ENCODE data around the gene LDLRAD4.
A peak's percentile ranks its signal among the peaks of the same experiment; 100 is the strongest.

Gene LDLRAD4

DNA sequence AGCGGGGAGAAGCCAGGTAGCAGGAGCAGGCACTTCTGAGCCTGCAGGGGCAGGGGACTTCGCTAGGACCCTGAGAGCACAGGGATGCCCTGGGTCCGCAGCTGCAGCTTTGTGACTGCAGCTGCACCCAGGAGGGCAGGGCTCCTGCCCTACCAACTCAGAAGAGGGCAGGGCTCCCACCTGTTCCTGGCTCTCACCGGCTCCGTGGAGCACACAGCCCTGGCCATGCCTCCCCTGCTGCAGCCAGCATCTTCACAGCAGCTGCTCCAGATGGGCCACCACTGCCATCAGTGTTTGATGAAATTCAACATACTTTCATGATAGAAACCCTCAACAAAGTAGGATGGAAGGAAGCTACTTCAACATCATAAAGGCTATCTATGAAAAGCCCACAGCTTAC is 415.1 kb downstream of the LDLRAD4 start:
- Histone ChIP-seq H3K4me1 (ENCODE audit: control insufficient read depth in 2 of 2, insufficient read depth in 2 of 2, low read length in 2 of 2) (peaks cover 0 to 3% of the 10 kb centered on the region in 2 donors), H3K27me3 (ENCODE audit: control insufficient read depth in 2 of 2, insufficient read depth in 2 of 2, low read length in 2 of 2) (no peaks in the 10 kb centered on the region), H3K4me3 (ENCODE audit: low read length in 2 of 2) (no peak overlapping the region), H3K9me3 (ENCODE audit: control insufficient read depth in 2 of 2, low read length in 2 of 2) (no peaks in the 10 kb centered on the region), H3K27ac (ENCODE audit: low read depth in 2 of 2, low read length in 2 of 2) (no peak overlapping the region), H3K9ac (ENCODE audit: low read depth in 1 of 2, low read length in 2 of 2) (no peak overlapping the region), H3K36me3 (ENCODE audit: control insufficient read depth in 2 of 2, insufficient read depth in 2 of 2, low read length in 2 of 2) (no peaks in the 10 kb centered on the region)

DNA sequence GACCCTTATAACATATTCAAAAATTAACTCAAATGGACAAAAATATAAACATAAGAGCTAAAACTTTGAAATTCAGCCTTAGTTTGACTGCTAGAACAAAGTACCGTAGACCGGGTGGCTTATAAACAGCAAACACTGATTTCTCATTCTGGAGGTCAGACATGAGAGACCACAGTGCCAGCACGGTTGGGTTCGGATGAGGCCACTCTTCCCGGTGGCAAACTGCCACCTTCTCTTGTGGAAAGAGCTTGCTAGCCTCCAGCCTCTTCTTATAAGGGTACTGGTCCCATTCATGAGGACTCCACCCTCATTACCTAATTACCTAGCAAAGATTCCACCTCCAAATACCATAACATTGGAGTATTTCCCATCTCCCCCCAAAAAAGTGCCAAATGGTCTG is 416.5 kb downstream of the LDLRAD4 start:
- no peak overlapping the region for H3K9ac ChIP-seq (ENCODE audit: low read depth in 1 of 2, low read length in 2 of 2)
- no peaks in the 10 kb centered on the region for H3K36me3 ChIP-seq (ENCODE audit: control insufficient read depth in 2 of 2, insufficient read depth in 2 of 2, low read length in 2 of 2)
- no peaks in the 10 kb centered on the region for H3K27me3 ChIP-seq (ENCODE audit: control insufficient read depth in 2 of 2, insufficient read depth in 2 of 2, low read length in 2 of 2)
- no peak overlapping the region for H3K27ac ChIP-seq (ENCODE audit: low read depth in 2 of 2, low read length in 2 of 2)
- peaks cover 0 to under 1% of the 10 kb centered on the region in 2 donors for H3K4me1 ChIP-seq (ENCODE audit: control insufficient read depth in 2 of 2, insufficient read depth in 2 of 2, low read length in 2 of 2)
- no peaks in the 10 kb centered on the region for H3K9me3 ChIP-seq (ENCODE audit: control insufficient read depth in 2 of 2, low read length in 2 of 2)
- H3K4me3 ChIP-seq (ENCODE audit: low read length in 2 of 2): no peak overlapping the region

- no peaks in the 10 kb centered on the region for H3K27me3 ChIP-seq (ENCODE audit: control insufficient read depth in 2 of 2, insufficient read depth in 2 of 2, low read length in 2 of 2)
- H3K9ac ChIP-seq (ENCODE audit: low read depth in 1 of 2, low read length in 2 of 2): no peak overlapping the region
- no peaks in the 10 kb centered on the region for H3K9me3 ChIP-seq (ENCODE audit: control insufficient read depth in 2 of 2, low read length in 2 of 2)
- no peaks in the 10 kb centered on the region for H3K4me1 ChIP-seq (ENCODE audit: control insufficient read depth in 2 of 2, insufficient read depth in 2 of 2, low read length in 2 of 2)
- no peaks in the 10 kb centered on the region for H3K36me3 ChIP-seq (ENCODE audit: control insufficient read depth in 2 of 2, insufficient read depth in 2 of 2, low read length in 2 of 2)
- no peak overlapping the region for H3K27ac ChIP-seq (ENCODE audit: low read depth in 2 of 2, low read length in 2 of 2)
- no peak overlapping the region for H3K4me3 ChIP-seq (ENCODE audit: low read length in 2 of 2)
Measured at GRCh38 chr18:13638719-13639595, 420.4 kb downstream of the LDLRAD4 start.

DNA sequence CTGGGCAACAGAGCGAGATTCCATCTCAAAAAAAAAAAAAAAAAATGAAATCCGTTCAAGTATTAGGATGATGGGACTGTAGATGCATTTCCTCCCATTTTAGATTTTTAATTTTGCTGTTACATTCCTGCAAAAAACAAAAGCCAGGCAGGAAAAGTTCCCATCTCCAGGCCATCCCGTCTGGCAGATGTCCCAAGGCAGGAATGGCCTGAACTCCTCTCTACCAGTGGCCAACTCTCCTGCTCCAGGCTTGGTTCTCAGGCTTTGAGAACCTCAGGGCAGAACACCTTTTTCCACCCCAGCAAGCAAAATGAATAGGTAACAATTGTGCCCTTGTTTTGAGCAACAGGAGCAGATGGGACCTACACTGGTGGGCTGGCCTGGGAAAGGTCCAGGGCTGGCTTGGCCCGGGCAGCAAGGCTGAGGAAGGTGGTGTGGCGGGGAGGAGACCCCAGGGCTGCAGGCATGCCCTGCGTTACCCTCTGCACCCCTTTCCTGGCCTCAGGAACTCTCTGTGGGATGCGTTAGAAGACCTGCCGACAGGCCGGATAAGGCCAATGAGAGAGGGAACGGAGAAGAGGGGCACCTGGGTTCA is 421.8 kb downstream of the LDLRAD4 start:
- Histone ChIP-seq H3K4me1 (ENCODE audit: control insufficient read depth in 2 of 2, insufficient read depth in 2 of 2, low read length in 2 of 2) (no peaks in the 10 kb centered on the region), H3K9me3 (ENCODE audit: control insufficient read depth in 2 of 2, low read length in 2 of 2) (no peaks in the 10 kb centered on the region), H3K27ac (ENCODE audit: low read depth in 2 of 2, low read length in 2 of 2) (no peak overlapping the region), H3K36me3 (ENCODE audit: control insufficient read depth in 2 of 2, insufficient read depth in 2 of 2, low read length in 2 of 2) (peaks cover 4 to 5% of the 10 kb centered on the region in 2 donors), H3K27me3 (ENCODE audit: control insufficient read depth in 2 of 2, insufficient read depth in 2 of 2, low read length in 2 of 2) (no peaks in the 10 kb centered on the region), H3K4me3 (ENCODE audit: low read length in 2 of 2) (no peak overlapping the region), H3K9ac (ENCODE audit: low read depth in 1 of 2, low read length in 2 of 2) (no peak overlapping the region)

GRCh38 chr18:13641551-13642439 is 423.2 kb downstream of the LDLRAD4 start:
- Histone ChIP-seq H3K9me3 (ENCODE audit: control insufficient read depth in 2 of 2, low read length in 2 of 2) (no peaks in the 10 kb centered on the region), H3K9ac (ENCODE audit: low read depth in 1 of 2, low read length in 2 of 2) (no peak overlapping the region), H3K27me3 (ENCODE audit: control insufficient read depth in 2 of 2, insufficient read depth in 2 of 2, low read length in 2 of 2) (no peaks in the 10 kb centered on the region), H3K27ac (ENCODE audit: low read depth in 2 of 2, low read length in 2 of 2) (no peak overlapping the region), H3K4me3 (ENCODE audit: low read length in 2 of 2) (peak overlapping the region in 1 of 2 donors; percentile 16), H3K36me3 (ENCODE audit: control insufficient read depth in 2 of 2, insufficient read depth in 2 of 2, low read length in 2 of 2) (peaks cover 7% of the 10 kb centered on the region in 2 donors), H3K4me1 (ENCODE audit: control insufficient read depth in 2 of 2, insufficient read depth in 2 of 2, low read length in 2 of 2) (no peaks in the 10 kb centered on the region)

- H3K27ac ChIP-seq (ENCODE audit: low read depth in 2 of 2, low read length in 2 of 2): no peak overlapping the region
- H3K27me3 ChIP-seq (ENCODE audit: control insufficient read depth in 2 of 2, insufficient read depth in 2 of 2, low read length in 2 of 2): no peaks in the 10 kb centered on the region
- H3K4me3 ChIP-seq (ENCODE audit: low read length in 2 of 2): no peak overlapping the region
- no peak overlapping the region for H3K9ac ChIP-seq (ENCODE audit: low read depth in 1 of 2, low read length in 2 of 2)
- H3K9me3 ChIP-seq (ENCODE audit: control insufficient read depth in 2 of 2, low read length in 2 of 2): no peaks in the 10 kb centered on the region
- no peaks in the 10 kb centered on the region for H3K4me1 ChIP-seq (ENCODE audit: control insufficient read depth in 2 of 2, insufficient read depth in 2 of 2, low read length in 2 of 2)
- H3K36me3 ChIP-seq (ENCODE audit: control insufficient read depth in 2 of 2, insufficient read depth in 2 of 2, low read length in 2 of 2): peaks cover 7% of the 10 kb centered on the region in 2 donors
Measured at GRCh38 chr18:13642440-13642827, 423.9 kb downstream of the LDLRAD4 start.

- no peaks in the 10 kb centered on the region for H3K4me1 ChIP-seq (ENCODE audit: control insufficient read depth in 2 of 2, insufficient read depth in 2 of 2, low read length in 2 of 2)
- no peak overlapping the region for H3K27ac ChIP-seq (ENCODE audit: low read depth in 2 of 2, low read length in 2 of 2)
- no peak overlapping the region for H3K9ac ChIP-seq (ENCODE audit: low read depth in 1 of 2, low read length in 2 of 2)
- no peaks in the 10 kb centered on the region for H3K9me3 ChIP-seq (ENCODE audit: control insufficient read depth in 2 of 2, low read length in 2 of 2)
- H3K27me3 ChIP-seq (ENCODE audit: control insufficient read depth in 2 of 2, insufficient read depth in 2 of 2, low read length in 2 of 2): no peaks in the 10 kb centered on the region
- H3K36me3 ChIP-seq (ENCODE audit: control insufficient read depth in 2 of 2, insufficient read depth in 2 of 2, low read length in 2 of 2): peaks cover 7% of the 10 kb centered on the region in 2 donors
- H3K4me3 ChIP-seq (ENCODE audit: low read length in 2 of 2): no peak overlapping the region
Measured at GRCh38 chr18:13643261-13643751, 424.7 kb downstream of the LDLRAD4 start.

DNA sequence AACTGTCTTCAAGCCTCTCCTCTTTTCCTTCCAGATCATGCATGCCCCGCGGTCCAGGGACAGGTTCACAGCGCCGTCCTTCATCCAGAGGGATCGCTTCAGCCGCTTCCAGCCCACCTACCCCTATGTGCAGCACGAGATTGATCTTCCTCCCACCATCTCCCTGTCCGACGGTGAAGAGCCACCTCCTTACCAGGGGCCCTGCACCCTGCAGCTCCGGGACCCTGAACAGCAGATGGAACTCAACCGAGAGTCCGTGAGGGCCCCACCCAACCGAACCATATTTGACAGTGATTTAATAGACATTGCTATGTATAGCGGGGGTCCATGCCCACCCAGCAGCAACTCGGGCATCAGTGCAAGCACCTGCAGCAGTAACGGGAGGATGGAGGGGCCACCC is 426.5 kb downstream of the LDLRAD4 start:
- no peaks in the 10 kb centered on the region for H3K27me3 ChIP-seq (ENCODE audit: control insufficient read depth in 2 of 2, insufficient read depth in 2 of 2, low read length in 2 of 2)
- no peak overlapping the region for H3K27ac ChIP-seq (ENCODE audit: low read depth in 2 of 2, low read length in 2 of 2)
- no peak overlapping the region for H3K9ac ChIP-seq (ENCODE audit: low read depth in 1 of 2, low read length in 2 of 2)
- H3K4me3 ChIP-seq (ENCODE audit: low read length in 2 of 2): no peak overlapping the region
- H3K9me3 ChIP-seq (ENCODE audit: control insufficient read depth in 2 of 2, low read length in 2 of 2): no peaks in the 10 kb centered on the region
- H3K36me3 ChIP-seq (ENCODE audit: control insufficient read depth in 2 of 2, insufficient read depth in 2 of 2, low read length in 2 of 2): peaks cover 7% of the 10 kb centered on the region in 2 donors
- H3K4me1 ChIP-seq (ENCODE audit: control insufficient read depth in 2 of 2, insufficient read depth in 2 of 2, low read length in 2 of 2): no peaks in the 10 kb centered on the region

DNA sequence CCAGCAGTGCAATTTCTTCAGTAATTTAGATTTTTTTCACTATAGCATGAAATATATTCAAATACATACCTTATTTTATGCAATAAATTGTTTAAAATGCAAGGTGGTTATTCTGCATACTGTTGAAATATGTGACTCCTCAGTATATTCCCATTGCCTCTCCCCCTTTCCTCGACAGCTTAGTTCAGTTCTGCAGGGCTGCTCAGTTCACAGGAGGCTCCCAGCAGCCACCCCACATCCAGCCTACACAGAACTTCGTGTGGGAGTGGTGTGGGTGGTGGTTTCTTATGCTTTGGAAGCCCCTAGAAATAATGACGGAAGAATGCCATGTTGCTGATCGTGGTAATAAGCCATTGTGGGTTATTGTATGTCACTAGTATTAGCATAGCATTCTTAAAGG is 428.1 kb downstream of the LDLRAD4 start:
- H3K9me3 ChIP-seq (ENCODE audit: control insufficient read depth in 2 of 2, low read length in 2 of 2): no peaks in the 10 kb centered on the region
- H3K36me3 ChIP-seq (ENCODE audit: control insufficient read depth in 2 of 2, insufficient read depth in 2 of 2, low read length in 2 of 2): peaks cover 7% of the 10 kb centered on the region in 2 donors
- H3K27me3 ChIP-seq (ENCODE audit: control insufficient read depth in 2 of 2, insufficient read depth in 2 of 2, low read length in 2 of 2): no peaks in the 10 kb centered on the region
- no peaks in the 10 kb centered on the region for H3K4me1 ChIP-seq (ENCODE audit: control insufficient read depth in 2 of 2, insufficient read depth in 2 of 2, low read length in 2 of 2)
- H3K4me3 ChIP-seq (ENCODE audit: low read length in 2 of 2): no peak overlapping the region
- H3K27ac ChIP-seq (ENCODE audit: low read depth in 2 of 2, low read length in 2 of 2): no peak overlapping the region
- H3K9ac ChIP-seq (ENCODE audit: low read depth in 1 of 2, low read length in 2 of 2): no peak overlapping the region

DNA sequence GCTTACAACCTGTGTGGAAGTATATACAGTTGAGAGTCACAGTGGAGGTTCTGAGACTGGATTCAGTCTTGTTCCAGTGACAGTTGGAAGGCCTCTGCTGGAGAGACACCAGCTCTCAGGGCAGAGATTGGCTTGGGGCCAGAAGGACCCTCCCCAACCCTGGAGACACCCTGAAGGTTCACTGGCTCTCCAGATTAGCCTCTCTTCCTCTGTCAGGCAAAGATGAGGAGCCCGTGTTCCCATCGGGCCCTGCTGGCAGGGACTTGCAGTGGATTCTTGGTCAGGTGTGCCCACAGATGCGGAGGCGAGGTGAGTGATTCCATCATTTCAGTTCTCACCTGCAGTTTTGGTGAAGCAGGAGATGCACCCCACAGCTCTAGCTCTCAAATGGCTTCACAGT is 429.2 kb downstream of the LDLRAD4 start:
- peaks cover 7% of the 10 kb centered on the region in 2 donors for H3K36me3 ChIP-seq (ENCODE audit: control insufficient read depth in 2 of 2, insufficient read depth in 2 of 2, low read length in 2 of 2)
- no peaks in the 10 kb centered on the region for H3K27me3 ChIP-seq (ENCODE audit: control insufficient read depth in 2 of 2, insufficient read depth in 2 of 2, low read length in 2 of 2)
- no peaks in the 10 kb centered on the region for H3K4me1 ChIP-seq (ENCODE audit: control insufficient read depth in 2 of 2, insufficient read depth in 2 of 2, low read length in 2 of 2)
- no peak overlapping the region for H3K4me3 ChIP-seq (ENCODE audit: low read length in 2 of 2)
- no peak overlapping the region for H3K27ac ChIP-seq (ENCODE audit: low read depth in 2 of 2, low read length in 2 of 2)
- no peak overlapping the region for H3K9ac ChIP-seq (ENCODE audit: low read depth in 1 of 2, low read length in 2 of 2)
- no peaks in the 10 kb centered on the region for H3K9me3 ChIP-seq (ENCODE audit: control insufficient read depth in 2 of 2, low read length in 2 of 2)
